Spinal cord (tissue), 9 donors: ENCODE measurements around the gene CLIC2. TPM values are rescaled to one million over a fixed set of nuclear protein-coding genes. Genes with fewer than 3 reads are reported as not detected.

Experiments
- DNase-seq, 6 donors: peaks; one replicate each; pipeline versions ENCODE4 v3.0.0 to v3.0.0-alpha.2; 2013 to 2015; ENCODE audit warnings: low spot score in 6 of 6, low read depth in 4 of 6
- H3K27ac ChIP-seq: one replicate; pipeline ENCODE4 v1.5.1; 2013; ENCODE audit warnings: low read depth, low read length, control low read depth
- H3K27me3 ChIP-seq: one replicate; pipeline ENCODE4 v1.6.1; 2013; ENCODE audit warnings: low read length; ENCODE audit not compliant: control insufficient read depth, insufficient read depth
- H3K36me3 ChIP-seq: one replicate; pipeline ENCODE4 v1.6.1; 2013; ENCODE audit warnings: low read length; ENCODE audit not compliant: control insufficient read depth, insufficient read depth
- H3K4me1 ChIP-seq: one replicate; pipeline ENCODE4 v1.6.1; 2013; ENCODE audit warnings: low read length; ENCODE audit not compliant: control insufficient read depth, insufficient read depth
- H3K4me3 ChIP-seq: one replicate; pipeline ENCODE4 v1.5.1; 2013; ENCODE audit warnings: low read depth, low read length, control low read depth
- H3K9me3 ChIP-seq: one replicate; pipeline ENCODE4 v1.6.1; 2013; ENCODE audit warnings: low read length; ENCODE audit not compliant: control insufficient read depth, insufficient read depth
- polyA plus RNA-seq, 2 donors: library from polyadenylated mRNA; unstranded; fragments of 120-200 nt; gene quantifications; one replicate each; pipeline ENCODE4 v1.2.1, GENCODE V29; 2013; ENCODE audit not compliant: insufficient read length in 2 of 2
- small RNA-seq: library from RNA; depleted of rRNA; stranded (forward); fragments of <200 nt; gene quantifications from one replicate; pipeline ENCODE3, GENCODE V24; 2014; ENCODE audit warnings: low replicate concordance
- total RNA-seq, 2 donors: library from RNA; depleted of rRNA in 1 of 2; stranded (reverse); fragments of 120-200 nt in 1 of 2; fragments of >200 nt in 1 of 2; gene quantifications; one replicate each; pipeline versions ENCODE4 v1.2.3 to v1.2.4, GENCODE V29; 2013 to 2014

The CLIC2 gene
- total and polyA plus RNA-seq, 4 donors: 3.6 to 10.2 (median 7.4) TPM

GRCh38 chrX:155235891-155236290 lies 98.5 kb downstream of the CLIC2 start:
- H3K4me3 ChIP-seq: no peak overlapping the region
- H3K27ac ChIP-seq: no peak overlapping the region
- no peaks in the 10 kb centered on the region for H3K9me3 ChIP-seq
- no peaks in the 10 kb centered on the region for H3K27me3 ChIP-seq
- DNase-seq: no peak
- H3K4me1 ChIP-seq: no peaks in the 10 kb centered on the region
- H3K36me3 ChIP-seq: peaks cover 3% of the 10 kb centered on the region

- no peak for DNase-seq
- H3K4me3 ChIP-seq: no peak overlapping the region
- H3K36me3 ChIP-seq: no peaks in the 10 kb centered on the region
- no peaks in the 10 kb centered on the region for H3K4me1 ChIP-seq
- no peaks in the 10 kb centered on the region for H3K27me3 ChIP-seq
- H3K27ac ChIP-seq: no peak overlapping the region
- no peaks in the 10 kb centered on the region for H3K9me3 ChIP-seq
Observed at GRCh38 chrX:155231163-155231562, 103.3 kb downstream of the CLIC2 start.

Small RNA genes lying within 50 kb of the gene (small RNA-seq; reads per million reads assigned to genes)
- gene AC234781.4 (not detected), gene MIR1184-2 (not detected)

Other genes with a start within 250 kb of the CLIC2 start
- gene VBP1, start 118.2 kb downstream of the CLIC2 start, total RNA-seq: 100 to 1,000 TPM in 1 of 2 donors, 10 to 100 TPM in 1; 81.5 to 142 TPM
- 100 to 1,000 TPM; 123 to 158 TPM for gene VBP1, start 118.2 kb downstream of the CLIC2 start, polyA plus RNA-seq
- 10 to 100 TPM in 1 of 2 donors, 1 to 10 TPM in 1; 5.7 to 21.7 TPM for gene RAB39B, start 70.1 kb downstream of the CLIC2 start, total RNA-seq
- gene RAB39B, start 70.1 kb downstream of the CLIC2 start, polyA plus RNA-seq: 10 to 100 TPM; 17.1 to 22.6 TPM
- not detected for gene F8A2, start 47.5 kb upstream of the CLIC2 start, total RNA-seq
- not detected for gene F8A2, start 47.5 kb upstream of the CLIC2 start, polyA plus RNA-seq
- 1 to 10 TPM in 1 of 2 donors, under 1 TPM in 1; 0.88 to 2.4 TPM for gene F8A3, start 124.0 kb upstream of the CLIC2 start, total RNA-seq
- gene F8A3, start 124.0 kb upstream of the CLIC2 start, polyA plus RNA-seq: 1 to 10 TPM; 5.8 to 7.8 TPM